ENCODE data around the gene C1QBP. TPM values are rescaled to one million over a fixed set of nuclear protein-coding genes. Genes with fewer than 3 reads are reported as not detected.
"Not testable (repeated sequence)": the region's sequence is repeated elsewhere in the genome, so short reads cannot be mapped to it uniquely, and the experiment has no call there.

Gene C1QBP
- total RNA-seq, 1 experiment from 2014 or later, result 670 TPM

DNA sequence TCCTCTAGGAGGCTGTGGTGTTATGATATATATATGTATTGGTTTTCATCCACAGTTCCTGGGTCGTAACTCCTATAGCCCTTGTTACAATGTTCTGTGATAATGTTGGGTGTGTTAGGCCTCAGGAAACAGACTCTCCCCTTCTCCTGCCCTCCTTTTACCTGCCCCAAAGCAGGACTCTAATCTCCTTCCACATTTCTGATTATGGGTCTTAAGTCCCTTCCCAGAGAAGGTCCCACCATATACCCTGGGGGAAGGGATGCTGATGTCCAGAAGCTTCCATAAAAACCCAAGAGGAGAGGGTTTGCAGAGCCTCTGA is 450 bp upstream of the C1QBP start:
- no peak for DNase-seq (ENCODE audit: low read depth, low spot score)
- in situ Hi-C loops (cut with HindIII; ENCODE audit: low pct_unique_long_range_greater_than_20kb, low sequenced_read_pairs), result no loop called here

DNA sequence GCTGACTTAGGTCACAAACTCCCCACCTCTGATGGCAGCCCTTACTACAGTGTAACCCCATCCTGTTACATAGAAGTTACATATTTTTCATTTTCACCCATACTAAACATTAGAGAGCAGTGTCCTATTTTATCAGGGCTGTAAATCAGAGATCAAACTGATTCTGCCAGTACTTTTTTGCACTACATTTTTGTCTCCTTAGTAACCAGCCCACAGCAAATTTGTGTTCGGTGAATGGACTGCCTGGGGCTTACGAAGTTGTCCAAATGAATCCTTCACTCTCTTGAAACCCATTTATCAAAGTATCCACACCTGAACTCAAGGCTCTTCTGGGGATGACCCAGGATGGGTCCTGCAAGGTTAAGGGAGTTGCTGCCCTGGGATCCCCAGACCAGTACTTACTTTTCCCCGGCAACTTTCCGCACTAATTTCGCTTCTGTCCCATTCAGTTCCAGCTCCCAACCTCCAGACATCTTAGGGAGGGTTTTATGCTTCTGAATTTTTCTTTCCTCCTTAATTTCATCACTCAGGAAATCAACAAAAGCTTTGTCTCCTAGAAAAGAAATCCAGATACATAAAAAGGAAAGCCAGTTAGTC is 1.1 kb downstream of the C1QBP start:
- no peak for DNase-seq (ENCODE audit: low read depth, low spot score)
- in situ Hi-C loops (cut with HindIII; ENCODE audit: low pct_unique_long_range_greater_than_20kb, low sequenced_read_pairs), result no loop called here

DNA sequence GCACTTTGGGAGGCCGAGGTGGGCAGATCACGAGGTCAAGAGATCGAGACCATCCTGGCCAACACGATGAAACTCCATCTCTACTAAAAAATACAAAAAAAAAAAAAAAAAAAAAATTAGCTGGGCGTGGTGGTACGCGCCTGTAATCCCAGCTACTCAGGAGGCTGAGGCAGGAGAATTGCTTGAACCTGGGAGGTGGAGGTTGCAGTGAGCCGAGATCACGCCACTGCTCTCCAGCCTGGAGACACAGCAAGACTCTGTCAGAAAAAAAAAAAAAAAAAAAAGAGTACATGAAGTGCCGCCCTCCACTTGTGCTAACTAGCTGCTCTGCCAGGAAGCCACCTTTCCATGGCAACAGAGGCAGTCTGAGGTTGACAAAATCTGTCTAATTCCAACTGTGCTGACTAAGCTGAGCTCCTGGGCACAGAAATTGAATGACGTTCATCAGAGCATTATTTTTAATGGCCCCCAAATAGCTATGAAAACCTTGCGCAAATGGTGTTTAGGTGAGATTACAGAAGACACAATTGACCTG is 3.1 kb downstream of the C1QBP start:
- DNase-seq (ENCODE audit: low read depth, low spot score); in situ Hi-C loops (cut with HindIII; ENCODE audit: low pct_unique_long_range_greater_than_20kb, low sequenced_read_pairs): not testable (repeated sequence)

DNA sequence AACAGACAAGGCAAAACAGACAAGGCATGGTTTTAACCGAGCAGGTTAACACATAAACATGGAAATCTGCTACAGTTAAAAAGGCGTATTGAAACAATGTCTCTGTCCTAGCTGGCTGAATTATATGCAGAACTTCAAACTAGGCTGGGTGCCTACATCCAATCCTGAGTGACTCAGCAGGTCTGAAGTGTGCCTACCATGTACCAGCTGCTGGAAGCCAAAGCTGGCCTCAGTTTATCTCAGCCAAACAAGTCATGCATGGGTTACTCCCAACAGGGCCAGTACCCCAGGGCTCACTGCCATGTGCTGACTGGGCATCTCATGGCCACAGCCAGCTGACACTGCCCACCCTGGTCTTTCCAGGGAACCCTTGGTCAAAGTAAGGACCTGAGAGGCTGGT is 4.0 kb downstream of the C1QBP start:
- in situ Hi-C loops (cut with HindIII; ENCODE audit: low pct_unique_long_range_greater_than_20kb, low sequenced_read_pairs), result no loop called here
- no peak for DNase-seq (ENCODE audit: low read depth, low spot score)

DNA sequence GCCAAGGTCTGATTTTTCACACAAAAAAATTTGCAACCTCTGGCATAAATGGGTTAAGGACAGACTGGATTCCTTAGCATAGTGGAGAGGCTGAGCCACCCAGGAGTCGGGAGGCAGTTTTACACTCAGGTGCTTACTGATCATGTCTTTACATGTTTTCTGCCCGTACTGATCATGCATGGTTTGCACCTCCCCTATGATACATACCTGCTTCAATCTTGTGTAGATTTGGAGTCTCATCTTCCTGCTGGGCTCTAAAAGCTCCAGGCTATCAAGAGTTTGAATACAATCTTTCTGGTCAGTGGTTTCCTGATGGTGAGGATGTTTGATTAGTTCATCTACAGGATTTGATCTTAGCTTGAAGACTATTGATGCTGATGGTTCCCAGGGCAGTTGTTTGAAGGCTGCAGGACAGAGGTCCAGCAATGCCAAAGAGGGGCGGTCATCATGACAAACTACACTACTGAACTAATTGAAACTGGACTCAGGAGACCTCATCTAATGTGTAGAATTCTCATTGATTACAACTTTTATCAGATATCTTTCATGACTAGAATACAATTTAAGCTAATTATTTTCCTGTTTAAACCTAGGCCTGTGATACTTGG is 6.9 kb downstream of the C1QBP start:
- no peak for DNase-seq (ENCODE audit: low read depth, low spot score)
- in situ Hi-C loops (cut with HindIII; ENCODE audit: low pct_unique_long_range_greater_than_20kb, low sequenced_read_pairs), result no loop called here

DNA sequence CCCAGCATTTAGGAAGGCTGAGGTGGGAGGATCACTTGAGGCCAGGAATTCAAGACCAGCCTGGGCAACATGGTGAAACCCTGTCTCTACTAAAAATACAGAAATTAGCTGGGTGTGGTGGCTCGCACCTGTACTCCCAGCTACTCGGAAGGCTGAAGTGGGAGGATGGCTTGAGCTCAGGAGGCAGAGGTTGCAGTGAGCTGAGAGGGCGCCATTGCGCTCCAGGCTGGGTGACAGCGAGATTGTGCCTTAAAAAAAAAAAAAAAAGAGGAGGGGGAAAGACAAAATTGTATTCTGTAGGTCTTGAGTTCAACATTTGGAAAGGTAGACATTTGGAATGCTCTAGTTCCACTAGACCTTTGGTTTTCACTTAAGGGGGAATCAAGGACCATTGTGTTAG is 7.7 kb downstream of the C1QBP start:
- in situ Hi-C loops (cut with HindIII; ENCODE audit: low pct_unique_long_range_greater_than_20kb, low sequenced_read_pairs); DNase-seq (ENCODE audit: low read depth, low spot score): not testable (repeated sequence)

DNA sequence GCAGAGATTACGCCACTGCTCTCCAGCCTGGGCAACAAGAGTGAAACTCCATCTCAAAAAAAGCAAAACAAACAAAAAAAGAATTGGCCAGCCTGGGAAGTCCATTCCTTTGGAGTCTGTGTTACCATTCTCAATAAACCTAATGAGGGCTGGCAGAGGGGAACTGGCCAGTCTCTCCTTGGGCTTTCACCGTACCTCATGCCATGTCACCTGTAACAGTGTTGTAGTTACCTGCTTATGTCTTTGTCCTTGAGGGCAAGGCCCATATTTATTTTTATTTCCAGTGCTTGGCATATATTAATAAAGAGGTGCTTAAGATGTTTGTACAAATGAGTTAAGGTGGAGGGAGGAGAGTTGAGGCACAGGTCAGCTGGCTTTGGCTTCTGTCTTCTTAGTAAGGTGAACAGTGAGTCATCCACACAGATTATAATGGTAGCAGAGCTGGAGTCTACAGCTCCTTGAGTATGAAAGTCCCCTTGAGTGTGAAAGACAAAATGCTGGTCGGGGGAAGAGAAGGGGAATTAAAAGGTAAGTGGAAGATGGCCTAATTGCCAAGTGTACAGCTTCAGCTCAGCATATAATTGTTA is 8.4 kb downstream of the C1QBP start:
- in situ Hi-C loops (cut with HindIII; ENCODE audit: low pct_unique_long_range_greater_than_20kb, low sequenced_read_pairs), result no loop called here
- DNase-seq (ENCODE audit: low read depth, low spot score), result no peak

DNA sequence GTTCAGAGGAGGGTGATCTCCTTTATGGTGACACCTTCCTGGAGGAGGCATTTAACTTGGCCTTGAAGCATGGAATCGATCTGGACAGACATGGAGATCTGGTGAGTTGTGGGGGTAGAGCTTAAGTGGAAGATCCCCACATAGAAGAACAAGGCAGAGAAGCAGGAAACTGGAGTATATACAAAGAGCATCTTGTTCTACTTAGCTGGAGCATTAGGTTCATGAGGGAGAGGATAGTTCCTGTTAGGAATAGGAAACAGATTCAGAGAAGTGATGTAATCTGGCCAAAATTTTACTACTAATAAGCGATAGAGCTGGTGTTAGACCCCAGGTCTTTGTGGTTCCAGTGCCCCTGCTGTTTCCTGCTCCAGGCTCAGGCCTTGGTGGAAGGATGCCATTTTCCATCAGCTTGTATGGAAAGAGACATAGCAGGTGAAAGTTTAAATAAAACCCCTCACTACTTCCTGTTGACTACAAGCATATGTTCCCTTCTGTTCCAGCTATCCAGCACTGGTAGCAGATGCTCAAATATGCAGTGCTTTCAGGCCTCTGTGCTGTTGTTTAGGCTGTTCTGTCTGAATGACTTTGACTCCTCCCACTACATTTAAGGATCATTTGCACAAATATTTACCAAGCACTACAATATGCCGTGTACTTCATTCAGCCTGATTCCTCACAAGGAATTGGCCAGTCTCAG is 9.6 kb downstream of the C1QBP start:
- in situ Hi-C loops (cut with HindIII; ENCODE audit: low pct_unique_long_range_greater_than_20kb, low sequenced_read_pairs), result no loop called here
- peak; percentile 32 for DNase-seq (ENCODE audit: low read depth, low spot score)

DNA sequence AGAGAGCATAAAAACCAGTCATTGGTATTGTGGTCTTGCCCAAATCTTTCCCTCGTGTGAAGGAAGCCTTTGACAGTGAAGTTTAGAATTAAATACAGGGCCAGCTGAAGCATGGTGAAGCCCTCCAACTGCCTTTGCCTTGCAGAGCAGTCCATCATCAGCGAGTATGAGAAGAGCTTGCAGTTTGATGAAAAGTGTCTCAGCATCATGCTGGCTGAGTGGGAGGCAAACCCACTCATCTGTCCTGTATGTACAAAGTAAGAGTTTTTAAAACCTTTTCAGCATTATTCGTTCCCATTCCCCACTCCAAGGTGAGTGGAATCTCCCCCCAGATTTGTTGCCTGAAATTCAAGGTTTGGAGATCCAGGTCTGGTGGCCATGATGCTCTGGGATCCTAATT is 13.1 kb downstream of the C1QBP start:
- DNase-seq (ENCODE audit: low read depth, low spot score), result no peak
- in situ Hi-C loops (cut with HindIII; ENCODE audit: low pct_unique_long_range_greater_than_20kb, low sequenced_read_pairs), result no loop called here

DNA sequence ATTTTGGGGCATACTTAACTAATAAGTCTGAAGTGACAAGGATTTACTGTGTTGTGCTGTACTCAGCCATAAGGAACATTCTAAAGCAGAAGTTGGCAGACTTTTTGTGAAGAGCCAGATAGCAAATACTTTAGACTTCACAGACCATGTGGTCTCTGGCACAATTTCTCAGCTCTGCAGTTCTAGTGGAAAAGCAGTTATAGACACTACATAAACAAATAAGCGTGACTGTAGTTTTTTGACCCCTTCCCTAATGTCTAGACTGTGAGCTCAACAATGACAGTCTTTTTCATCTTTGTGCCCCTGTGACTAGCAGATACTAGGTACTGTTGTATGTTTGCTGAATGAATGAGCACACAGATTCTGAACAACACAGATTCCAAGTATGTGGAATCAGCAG is 14.0 kb downstream of the C1QBP start:
- in situ Hi-C loops (cut with HindIII; ENCODE audit: low pct_unique_long_range_greater_than_20kb, low sequenced_read_pairs), result no loop called here
- DNase-seq (ENCODE audit: low read depth, low spot score), result no peak

DNA sequence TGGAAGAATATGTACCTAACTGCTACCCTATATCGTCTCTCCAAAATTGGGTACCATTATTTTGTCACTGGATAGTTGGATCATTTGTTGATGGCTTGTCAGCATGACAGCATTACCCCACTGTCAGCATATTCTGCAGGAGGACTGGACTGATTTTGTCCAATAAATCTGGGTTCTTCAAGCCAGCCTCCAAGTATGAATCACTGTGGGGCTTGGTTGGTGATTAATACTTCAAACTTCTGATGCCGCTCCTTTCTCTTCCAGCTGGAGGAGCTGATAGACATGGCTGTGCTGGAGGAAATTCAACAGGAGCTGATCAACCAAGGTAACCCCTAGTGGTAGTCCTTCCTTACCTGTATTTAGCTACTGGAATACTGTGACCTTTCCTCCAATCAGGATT is 16.4 kb downstream of the C1QBP start:
- DNase-seq (ENCODE audit: low read depth, low spot score), result no peak
- in situ Hi-C loops (cut with HindIII; ENCODE audit: low pct_unique_long_range_greater_than_20kb, low sequenced_read_pairs), result no loop called here

DNA sequence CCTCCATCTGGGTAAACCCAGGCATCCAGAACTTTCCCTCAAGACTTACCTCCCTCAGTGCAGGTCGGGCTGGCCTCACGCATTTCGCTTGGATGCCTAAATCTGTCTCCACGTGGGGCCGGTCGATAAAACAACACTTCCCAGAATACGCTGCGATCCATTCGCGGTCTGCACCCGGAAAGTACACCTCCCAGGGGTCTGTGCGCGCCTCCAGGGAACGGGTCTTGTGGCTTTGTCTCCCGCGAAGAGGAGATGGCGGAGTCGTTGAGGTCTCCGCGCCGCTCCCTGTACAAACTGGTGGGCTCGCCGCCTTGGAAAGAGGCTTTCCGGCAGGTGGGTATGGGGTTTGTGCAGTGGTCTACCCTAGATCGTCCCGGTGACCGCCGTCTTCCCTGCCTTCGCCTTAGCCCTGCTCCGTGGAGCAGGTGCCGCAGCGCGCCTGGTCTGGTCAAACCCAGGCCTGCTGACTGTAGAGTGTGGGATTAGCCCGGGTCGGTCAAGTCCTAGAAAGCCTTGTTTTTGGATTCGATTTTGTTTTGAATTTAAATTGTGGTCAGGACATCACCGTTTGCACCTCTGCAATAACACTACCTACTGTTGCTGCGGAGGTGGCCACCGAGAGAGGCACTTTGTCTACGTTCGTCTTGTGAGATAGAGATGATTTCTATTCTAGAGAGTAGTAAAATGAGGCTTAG is 18.8 kb downstream of the C1QBP start, which contains the start of gene RPAIN:
Gene RPAIN (plus strand): TSS at position 224 of the 695 bp plus-strand sequence. CDS start 29 bp downstream, at position 253.
- DNase-seq (ENCODE audit: low read depth, low spot score), result peak; percentile 91
- in situ Hi-C loops (cut with HindIII; ENCODE audit: low pct_unique_long_range_greater_than_20kb, low sequenced_read_pairs), result no loop called here

DNA sequence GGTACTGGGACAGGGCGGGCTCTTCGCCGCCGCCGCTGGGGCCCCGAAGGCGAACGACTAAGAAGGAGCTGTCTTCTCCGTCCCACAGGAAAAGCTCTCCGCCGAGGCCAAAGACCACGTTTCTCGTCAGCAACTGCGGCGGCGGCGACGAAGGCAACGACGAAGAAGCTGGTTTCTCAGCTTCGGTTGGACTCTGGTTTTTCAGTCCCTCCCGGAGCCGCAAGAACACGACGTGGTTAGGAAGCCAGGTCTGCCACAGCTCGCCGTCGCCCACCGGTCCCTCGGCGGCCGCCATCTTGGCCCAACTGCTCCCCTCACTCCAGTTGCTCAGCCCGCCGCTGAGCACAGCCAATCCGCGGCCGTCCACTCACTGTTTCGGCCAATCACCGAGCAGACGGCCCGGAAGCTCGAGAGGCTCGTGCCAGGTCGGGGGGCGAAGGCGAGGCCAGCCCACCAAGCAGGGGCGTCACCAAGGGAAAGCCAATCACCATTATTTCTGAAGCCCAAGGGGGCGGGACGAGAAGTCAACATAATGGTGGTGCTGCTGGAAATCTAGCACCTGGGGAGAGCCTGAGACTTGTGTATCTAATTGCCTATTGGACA is 19.5 kb downstream of the C1QBP start, which contains the start of gene NUP88:
Gene NUP88 (minus strand): TSS at position 307 of the 603 bp plus-strand sequence. CDS start 12 bp downstream, at position 295.
- in situ Hi-C loops (cut with HindIII; ENCODE audit: low pct_unique_long_range_greater_than_20kb, low sequenced_read_pairs), result no loop called here
- DNase-seq (ENCODE audit: low read depth, low spot score), result peak; percentile 98

DNA sequence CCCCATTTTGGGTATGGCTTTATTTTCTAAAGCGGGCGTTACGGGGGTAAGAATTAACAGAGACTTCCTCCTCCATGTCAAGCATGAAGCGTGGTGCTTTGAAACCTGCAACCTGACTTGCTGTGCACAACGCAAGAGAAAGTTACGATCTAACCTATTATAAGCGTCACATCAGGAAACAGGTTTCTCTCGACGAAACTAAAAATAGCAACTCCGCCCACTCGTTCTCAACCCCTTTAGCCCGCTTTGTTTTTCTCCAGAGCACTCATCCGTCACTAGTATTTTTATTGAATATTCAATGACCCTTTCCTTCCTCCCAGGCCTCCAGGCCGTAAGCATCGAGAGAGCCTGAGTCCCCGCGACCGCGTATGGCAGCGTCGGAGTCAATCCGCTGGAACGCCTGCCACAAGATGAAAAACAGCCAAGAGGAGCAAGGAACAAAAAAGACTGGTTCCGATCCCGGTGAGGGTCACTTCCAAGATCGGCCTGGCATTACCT is 20.0 kb downstream of the C1QBP start:
- in situ Hi-C loops (cut with HindIII; ENCODE audit: low pct_unique_long_range_greater_than_20kb, low sequenced_read_pairs), result no loop called here
- DNase-seq (ENCODE audit: low read depth, low spot score), result peak; percentile 30

DNA sequence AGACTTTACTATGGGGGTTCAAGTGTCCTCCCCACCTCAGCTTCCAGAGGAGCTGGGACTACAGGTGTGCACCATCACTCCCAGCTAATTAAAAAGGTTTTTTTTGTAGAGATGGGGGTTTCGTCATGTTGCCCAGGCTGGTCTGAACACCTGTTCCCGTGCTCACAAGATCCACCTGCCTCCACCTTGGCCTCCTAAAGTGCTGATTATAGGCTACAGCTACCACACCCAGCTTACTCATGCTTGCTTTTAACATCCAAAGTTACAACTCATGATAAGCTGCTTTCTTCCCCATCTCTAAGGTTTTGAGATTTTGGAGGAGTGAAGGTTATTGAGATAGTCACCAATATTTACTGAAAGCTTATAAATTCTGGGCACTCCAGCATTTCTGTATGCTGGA is 22.1 kb downstream of the C1QBP start:
- in situ Hi-C loops (cut with HindIII; ENCODE audit: low pct_unique_long_range_greater_than_20kb, low sequenced_read_pairs), result no loop called here
- DNase-seq (ENCODE audit: low read depth, low spot score), result no peak

DNA sequence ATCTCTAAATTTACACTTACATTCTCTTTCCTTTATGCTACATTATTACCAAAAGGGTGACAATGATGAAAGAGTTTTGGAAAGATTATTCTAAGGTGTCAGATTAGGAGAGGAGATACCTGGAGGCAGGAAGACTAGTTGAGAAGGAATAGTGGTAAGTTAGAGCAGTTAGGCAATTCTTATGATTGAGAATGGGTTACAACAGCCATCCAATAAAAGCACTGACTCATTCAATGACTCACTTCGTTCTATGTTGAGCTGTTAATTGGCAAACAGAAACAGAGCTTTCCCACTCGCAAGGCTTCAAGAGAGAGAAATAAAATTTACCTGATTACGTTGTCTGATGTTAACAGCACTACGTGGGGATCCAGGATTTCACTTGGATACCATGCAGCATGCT is 25.3 kb downstream of the C1QBP start:
- no peak for DNase-seq (ENCODE audit: low read depth, low spot score)
- in situ Hi-C loops (cut with HindIII; ENCODE audit: low pct_unique_long_range_greater_than_20kb, low sequenced_read_pairs), result no loop called here

DNA sequence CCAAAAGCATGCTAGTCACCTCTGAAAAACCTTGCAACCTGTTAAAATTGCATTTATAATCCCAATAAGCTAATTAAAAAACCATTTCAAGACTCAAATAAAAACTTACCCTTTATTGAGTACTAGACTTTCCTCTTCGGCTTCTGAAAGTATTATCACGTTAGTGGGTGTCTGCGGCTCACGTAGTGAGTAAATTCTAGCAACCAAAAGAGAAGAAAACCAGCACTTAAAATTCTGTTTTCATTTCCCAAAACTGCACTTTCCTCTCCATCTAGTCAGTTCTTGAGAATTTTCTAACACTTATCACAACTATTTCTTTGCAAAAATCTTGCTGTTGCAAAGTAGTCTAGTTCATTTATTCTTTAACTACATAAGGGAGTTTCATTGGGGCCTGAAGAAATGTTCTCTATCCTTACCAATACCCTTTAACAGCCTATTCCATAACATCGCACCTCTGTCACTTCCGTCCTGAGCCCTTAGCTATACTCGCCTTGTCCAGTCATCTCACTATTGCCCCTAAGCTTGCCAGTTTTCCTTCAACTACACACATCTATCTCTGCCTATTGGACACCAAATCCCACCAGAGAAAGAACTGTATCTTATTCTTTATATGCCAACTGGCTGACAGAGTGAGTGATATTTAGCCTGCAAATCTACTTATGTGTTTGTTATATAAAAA is 28.2 kb downstream of the C1QBP start:
- DNase-seq (ENCODE audit: low read depth, low spot score), result no peak
- in situ Hi-C loops (cut with HindIII; ENCODE audit: low pct_unique_long_range_greater_than_20kb, low sequenced_read_pairs), result no loop called here

Data from SK-MEL-5 (cell line).